ENCODE results near the gene EGFL8.
"Not testable (repeated sequence)": the region's sequence is repeated elsewhere in the genome, so short reads cannot be mapped to it uniquely, and the experiment has no call there.

EGFL8 gene

GRCh38 chr6:32189069-32189741 is 24.8 kb downstream of the EGFL8 start:
- peak overlapping the region; percentile 87 for H3K9ac ChIP-seq (ENCODE audit: low read depth, low read length)
- no peaks in the 10 kb centered on the region for H3K27me3 ChIP-seq (ENCODE audit: insufficient read depth, low read length)
- no peaks in the 10 kb centered on the region for H3K9me3 ChIP-seq (ENCODE audit: insufficient read depth, low read depth, low read length)
- peak overlapping the region; percentile 79 for H3K4me3 ChIP-seq (ENCODE audit: low read length)
- peaks cover 22% of the 10 kb centered on the region for H3K36me3 ChIP-seq (ENCODE audit: insufficient read depth, low read depth, low read length)
- H3K27ac ChIP-seq (ENCODE audit: low read length): peak overlapping the region; percentile 83
- H3K4me1 ChIP-seq (ENCODE audit: insufficient read depth, low read length): peaks cover 16% of the 10 kb centered on the region; the same call in 1 of the 2 replicates

- H3K27ac ChIP-seq (ENCODE audit: low read length): peak overlapping the region; percentile 83
- no peaks in the 10 kb centered on the region for H3K27me3 ChIP-seq (ENCODE audit: insufficient read depth, low read length)
- peaks cover 18% of the 10 kb centered on the region; the same call in 1 of the 2 replicates for H3K4me1 ChIP-seq (ENCODE audit: insufficient read depth, low read length)
- H3K9ac ChIP-seq (ENCODE audit: low read depth, low read length): peak overlapping the region; percentile 87; the same call in 1 of the 2 replicates
- H3K4me3 ChIP-seq (ENCODE audit: low read length): peak overlapping the region; percentile 79
- peaks cover 22% of the 10 kb centered on the region for H3K36me3 ChIP-seq (ENCODE audit: insufficient read depth, low read depth, low read length)
- no peaks in the 10 kb centered on the region for H3K9me3 ChIP-seq (ENCODE audit: insufficient read depth, low read depth, low read length)
Measured at GRCh38 chr6:32189742-32190053, 25.3 kb downstream of the EGFL8 start.

GRCh38 chr6:32190054-32190851 is 25.9 kb downstream of the EGFL8 start, which contains the start of gene PBX2:
PBX2 (minus strand) TSS chr6:32190202; CDS start chr6:32189915, 287 bp downstream.
- Histone ChIP-seq H3K4me1 (ENCODE audit: insufficient read depth, low read length) (peaks cover 23% of the 10 kb centered on the region; the same call in 1 of the 2 replicates), H3K9me3 (ENCODE audit: insufficient read depth, low read depth, low read length) (no peaks in the 10 kb centered on the region), H3K27me3 (ENCODE audit: insufficient read depth, low read length) (no peaks in the 10 kb centered on the region), H3K9ac (ENCODE audit: low read depth, low read length) (peak within 1 kb of the TSS; percentile 87), H3K4me3 (ENCODE audit: low read length) (peak within 1 kb of the TSS; percentile 79), H3K27ac (ENCODE audit: low read length) (peak within 1 kb of the TSS; percentile 90), H3K36me3 (ENCODE audit: insufficient read depth, low read depth, low read length) (peaks cover 22% of the 10 kb centered on the region)

GRCh38 chr6:32190911-32191677 is 26.7 kb downstream of the EGFL8 start:
- Histone ChIP-seq H3K4me3 (ENCODE audit: low read length) (no peak overlapping the region), H3K27ac (ENCODE audit: low read length) (peak overlapping the region; percentile 90), H3K4me1 (ENCODE audit: insufficient read depth, low read length) (peaks cover 23% of the 10 kb centered on the region; the same call in 1 of the 2 replicates), H3K9me3 (ENCODE audit: insufficient read depth, low read depth, low read length) (no peaks in the 10 kb centered on the region), H3K36me3 (ENCODE audit: insufficient read depth, low read depth, low read length) (peaks cover 19% of the 10 kb centered on the region), H3K9ac (ENCODE audit: low read depth, low read length) (no peak overlapping the region; the same call in 1 of the 2 replicates), H3K27me3 (ENCODE audit: insufficient read depth, low read length) (no peaks in the 10 kb centered on the region)

GRCh38 chr6:32191696-32192607 is 27.6 kb downstream of the EGFL8 start:
- H3K27me3 ChIP-seq (ENCODE audit: insufficient read depth, low read length): no peaks in the 10 kb centered on the region
- H3K4me1 ChIP-seq (ENCODE audit: insufficient read depth, low read length): peaks cover 26% of the 10 kb centered on the region; the same call in 1 of the 2 replicates
- no peaks in the 10 kb centered on the region for H3K9me3 ChIP-seq (ENCODE audit: insufficient read depth, low read depth, low read length)
- no peak overlapping the region; the same call in 1 of the 2 replicates for H3K9ac ChIP-seq (ENCODE audit: low read depth, low read length)
- no peak overlapping the region for H3K4me3 ChIP-seq (ENCODE audit: low read length)
- no peak overlapping the region for H3K27ac ChIP-seq (ENCODE audit: low read length)
- peaks cover 10% of the 10 kb centered on the region for H3K36me3 ChIP-seq (ENCODE audit: insufficient read depth, low read depth, low read length)

- peak within 1 kb of the TSS; percentile 10; the same call in 1 of the 2 replicates for H3K4me3 ChIP-seq (ENCODE audit: low read length)
- H3K27ac ChIP-seq (ENCODE audit: low read length): no peak within 1 kb of the TSS
- no peaks in the 10 kb centered on the region for H3K27me3 ChIP-seq (ENCODE audit: insufficient read depth, low read length)
- no peaks in the 10 kb centered on the region for H3K9me3 ChIP-seq (ENCODE audit: insufficient read depth, low read depth, low read length)
- H3K4me1 ChIP-seq (ENCODE audit: insufficient read depth, low read length): peaks cover 28% of the 10 kb centered on the region; the same call in 1 of the 2 replicates
- peak within 1 kb of the TSS; percentile 29; the same call in 1 of the 2 replicates for H3K9ac ChIP-seq (ENCODE audit: low read depth, low read length)
- peaks cover 4% of the 10 kb centered on the region for H3K36me3 ChIP-seq (ENCODE audit: insufficient read depth, low read depth, low read length)
Measured at GRCh38 chr6:32192608-32193039, 28.2 kb downstream of the EGFL8 start, which contains the start of gene GPSM3. GPSM3 (minus strand) TSS chr6:32192643; CDS start chr6:32192513, 130 bp downstream.

GRCh38 chr6:32193096-32193495 is 28.7 kb downstream of the EGFL8 start:
- H3K4me1 ChIP-seq (ENCODE audit: insufficient read depth, low read length): peaks cover 28% of the 10 kb centered on the region; the same call in 1 of the 2 replicates

GRCh38 chr6:32194388-32194787 is 30.0 kb downstream of the EGFL8 start:
- H3K27ac ChIP-seq (ENCODE audit: low read length): no peak overlapping the region
- no peaks in the 10 kb centered on the region for H3K9me3 ChIP-seq (ENCODE audit: insufficient read depth, low read depth, low read length)

More at GRCh38 chr6:32193096-32193495, 28.7 kb downstream of the EGFL8 start:
- not testable (repeated sequence) for H3K27ac ChIP-seq (ENCODE audit: low read length); H3K9me3 ChIP-seq (ENCODE audit: insufficient read depth, low read depth, low read length); H3K27me3 ChIP-seq (ENCODE audit: insufficient read depth, low read length); H3K36me3 ChIP-seq (ENCODE audit: insufficient read depth, low read depth, low read length)
- Histone ChIP-seq H3K4me3 (ENCODE audit: low read length) (peak overlapping the region; percentile 10; the same call in 1 of the 2 replicates), H3K9ac (ENCODE audit: low read depth, low read length) (peak overlapping the region; percentile 29; the same call in 1 of the 2 replicates)

GRCh38 chr6:32194825-32195651 is 30.6 kb downstream of the EGFL8 start:
- no peaks in the 10 kb centered on the region for H3K9me3 ChIP-seq (ENCODE audit: insufficient read depth, low read depth, low read length)
- no peaks in the 10 kb centered on the region for H3K27me3 ChIP-seq (ENCODE audit: insufficient read depth, low read length)
- peak overlapping the region; percentile 95 for H3K27ac ChIP-seq (ENCODE audit: low read length)
- H3K4me3 ChIP-seq (ENCODE audit: low read length): peak overlapping the region; percentile 83
- H3K4me1 ChIP-seq (ENCODE audit: insufficient read depth, low read length): peaks cover 24% of the 10 kb centered on the region; the same call in 1 of the 2 replicates
- no peaks in the 10 kb centered on the region for H3K36me3 ChIP-seq (ENCODE audit: insufficient read depth, low read depth, low read length)
- peak overlapping the region; percentile 96; the same call in 1 of the 2 replicates for H3K9ac ChIP-seq (ENCODE audit: low read depth, low read length)

More at GRCh38 chr6:32194388-32194787, 30.0 kb downstream of the EGFL8 start:
- Histone ChIP-seq H3K27me3 (ENCODE audit: insufficient read depth, low read length) (no peaks in the 10 kb centered on the region), H3K36me3 (ENCODE audit: insufficient read depth, low read depth, low read length) (no peaks in the 10 kb centered on the region), H3K4me3 (ENCODE audit: low read length) (peak overlapping the region; percentile 83; the same call in 1 of the 2 replicates), H3K4me1 (ENCODE audit: insufficient read depth, low read length) (peaks cover 24% of the 10 kb centered on the region; the same call in 1 of the 2 replicates), H3K9ac (ENCODE audit: low read depth, low read length) (peak overlapping the region; percentile 96; the same call in 1 of the 2 replicates)

- Histone ChIP-seq H3K9ac (ENCODE audit: low read depth, low read length) (peak overlapping the region; percentile 100; the same call in 1 of the 2 replicates), H3K36me3 (ENCODE audit: insufficient read depth, low read depth, low read length) (no peaks in the 10 kb centered on the region), H3K9me3 (ENCODE audit: insufficient read depth, low read depth, low read length) (no peaks in the 10 kb centered on the region), H3K4me1 (ENCODE audit: insufficient read depth, low read length) (peaks cover 24% of the 10 kb centered on the region; the same call in 1 of the 2 replicates), H3K27me3 (ENCODE audit: insufficient read depth, low read length) (no peaks in the 10 kb centered on the region), H3K4me3 (ENCODE audit: low read length) (peak overlapping the region; percentile 99; the same call in 1 of the 2 replicates), H3K27ac (ENCODE audit: low read length) (no peak overlapping the region)
Measured at GRCh38 chr6:32195652-32195901, 31.2 kb downstream of the EGFL8 start.
